DMS 273 (cell line): ENCODE results near the gene METAP1D.

Source experiments
- DNase-seq: peaks from one replicate; lab custom pipeline; 2025; ENCODE audit not compliant: unreplicated experiment; lab: John Stamatoyannopoulos, UW

Gene METAP1D

DNA sequence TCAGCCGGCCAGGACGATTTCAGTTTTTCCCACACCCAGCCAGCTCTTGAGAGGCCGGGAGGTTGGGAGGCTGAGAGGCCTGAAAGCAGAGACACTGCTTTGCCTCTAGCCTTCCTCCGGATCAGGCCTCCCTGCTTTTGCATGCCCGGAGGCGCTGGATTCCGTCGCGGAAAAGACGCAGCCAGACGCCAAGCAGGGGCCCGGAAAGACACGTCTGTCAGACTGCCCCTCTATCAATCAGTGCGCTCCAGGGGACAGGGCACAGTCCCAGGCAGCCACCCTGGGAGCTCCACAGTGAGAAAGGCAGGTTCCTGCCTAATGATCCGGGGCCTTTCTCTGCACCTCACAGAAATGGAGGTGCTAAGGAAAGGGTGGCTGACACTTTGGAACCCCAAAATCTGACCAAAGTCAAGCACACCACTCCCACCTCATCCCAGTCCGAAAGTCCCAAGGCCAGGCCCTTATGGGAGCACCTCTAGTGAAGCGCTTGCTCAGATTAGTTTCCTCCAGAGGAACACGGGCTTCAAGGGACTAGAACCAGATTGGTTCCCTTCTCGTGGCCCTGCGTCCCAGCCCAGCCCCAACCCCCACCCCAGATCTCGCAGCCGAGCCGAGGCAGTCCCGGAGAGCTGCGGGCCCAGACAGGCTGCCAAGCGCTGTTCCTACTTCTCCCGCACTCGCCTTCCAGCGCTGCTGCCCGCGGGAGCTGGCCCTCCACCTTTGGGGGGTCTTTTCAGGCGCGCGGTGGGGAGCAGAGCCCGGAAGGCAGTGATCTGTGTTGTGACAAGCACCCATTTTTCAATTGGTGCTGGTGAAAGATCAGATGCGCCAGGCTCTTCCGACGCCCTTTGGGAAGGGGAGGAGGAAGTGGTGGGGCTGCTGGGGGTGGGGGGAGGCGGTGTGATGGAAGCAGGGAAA, 90.5 kb downstream of the METAP1D start:
- DNase-seq: no peak

DNA sequence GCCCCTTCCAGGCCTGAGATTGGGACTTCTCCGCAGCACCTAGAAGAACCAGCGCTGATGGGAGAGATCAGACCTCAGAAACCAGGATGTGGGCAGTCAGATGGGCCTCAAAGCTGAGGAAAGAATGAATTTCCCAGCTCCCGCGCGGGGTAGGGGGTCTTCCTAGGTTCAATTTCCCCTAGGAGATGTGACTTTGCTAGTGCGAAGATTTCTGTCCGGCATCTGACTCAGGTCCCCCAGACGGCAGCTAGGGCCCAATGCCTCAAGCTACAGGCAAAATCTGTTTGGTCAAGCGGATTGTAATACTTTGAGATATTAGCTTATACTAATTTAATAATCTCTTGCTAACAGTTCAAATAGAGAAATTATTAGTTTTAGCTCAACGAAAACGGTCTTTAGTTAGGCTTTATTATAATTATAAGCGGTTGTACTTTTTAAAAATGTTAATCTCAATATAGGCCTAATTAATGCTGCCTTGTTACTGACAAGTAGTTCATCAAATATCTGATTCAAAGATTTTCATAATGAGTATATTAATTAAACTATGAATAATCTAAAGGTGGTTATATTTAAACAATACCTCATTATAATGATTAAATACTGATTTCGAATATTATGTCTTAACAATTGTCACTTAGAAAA, 91.4 kb downstream of the METAP1D start:
- DNase-seq: no peak

DNA sequence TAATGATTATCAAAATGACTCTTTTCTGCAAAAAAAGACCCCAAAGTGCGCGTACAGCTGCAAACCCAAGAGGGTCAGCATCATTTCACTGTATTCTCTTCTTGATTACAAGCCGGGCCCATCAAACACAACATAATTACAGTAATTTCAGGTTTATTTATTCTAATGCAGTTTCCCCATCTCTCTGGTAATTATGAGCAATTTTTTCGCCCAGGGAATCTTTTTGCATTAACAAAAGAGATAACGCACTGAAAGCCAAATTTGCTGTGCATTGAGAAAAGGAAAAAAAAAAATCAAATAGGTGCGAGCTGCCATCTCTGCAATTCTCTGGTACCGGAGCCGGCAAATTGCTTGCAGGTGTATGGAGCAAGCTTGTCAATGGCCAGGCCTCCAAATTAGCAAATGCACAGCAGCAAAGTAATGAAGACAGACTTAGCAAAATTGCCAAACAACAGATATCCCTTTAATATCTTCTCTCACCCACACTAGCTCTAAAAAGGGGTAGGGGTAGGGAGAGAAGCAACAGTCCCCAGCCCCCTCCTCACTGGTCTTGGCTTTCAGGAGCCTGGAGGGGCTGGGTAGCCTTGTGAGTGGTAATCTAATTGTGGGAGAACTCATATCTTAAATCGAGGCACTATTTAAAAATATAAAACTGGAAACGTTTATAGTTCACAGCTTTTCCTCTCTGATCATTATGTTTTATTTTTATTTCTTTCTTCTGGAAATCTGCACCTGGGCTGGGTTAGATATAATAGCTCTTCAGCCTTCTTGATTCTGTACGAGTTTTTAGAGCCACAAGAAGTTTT, 92.2 kb downstream of the METAP1D start:
- DNase-seq: no peak

DNA sequence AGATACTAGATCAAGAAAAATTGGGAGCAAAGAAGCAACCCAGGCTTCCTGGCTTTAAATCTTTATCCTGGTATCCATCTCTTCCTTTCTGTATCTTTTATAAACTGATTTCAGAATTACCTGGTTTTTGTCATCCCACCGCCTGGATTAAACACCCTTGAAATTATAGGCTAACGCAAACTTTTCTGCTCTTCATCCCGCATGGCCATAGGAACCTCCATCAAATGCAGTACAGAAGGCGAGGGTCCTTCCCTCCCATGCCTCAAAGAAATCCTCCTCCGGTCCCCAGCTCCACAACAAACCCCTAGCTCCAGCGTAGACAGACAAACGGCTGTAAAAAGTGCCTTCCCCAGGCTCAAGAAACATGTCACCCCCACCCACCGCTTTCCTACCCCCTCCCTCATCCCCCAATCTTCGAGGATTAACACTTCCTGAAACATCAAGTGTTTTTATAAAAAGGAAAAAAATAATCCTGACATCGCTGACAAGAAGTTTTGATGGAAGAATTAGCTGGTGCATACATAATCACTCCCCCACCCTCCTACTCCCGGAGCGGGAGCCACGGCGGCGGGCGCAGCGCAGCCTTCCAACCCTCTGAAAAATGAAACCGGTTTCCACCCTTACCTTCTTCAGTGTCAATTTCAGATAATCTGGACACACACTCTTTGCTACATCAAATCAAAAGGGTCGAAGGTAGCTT, 93.1 kb downstream of the METAP1D start:
- DNase-seq: no peak

DNA sequence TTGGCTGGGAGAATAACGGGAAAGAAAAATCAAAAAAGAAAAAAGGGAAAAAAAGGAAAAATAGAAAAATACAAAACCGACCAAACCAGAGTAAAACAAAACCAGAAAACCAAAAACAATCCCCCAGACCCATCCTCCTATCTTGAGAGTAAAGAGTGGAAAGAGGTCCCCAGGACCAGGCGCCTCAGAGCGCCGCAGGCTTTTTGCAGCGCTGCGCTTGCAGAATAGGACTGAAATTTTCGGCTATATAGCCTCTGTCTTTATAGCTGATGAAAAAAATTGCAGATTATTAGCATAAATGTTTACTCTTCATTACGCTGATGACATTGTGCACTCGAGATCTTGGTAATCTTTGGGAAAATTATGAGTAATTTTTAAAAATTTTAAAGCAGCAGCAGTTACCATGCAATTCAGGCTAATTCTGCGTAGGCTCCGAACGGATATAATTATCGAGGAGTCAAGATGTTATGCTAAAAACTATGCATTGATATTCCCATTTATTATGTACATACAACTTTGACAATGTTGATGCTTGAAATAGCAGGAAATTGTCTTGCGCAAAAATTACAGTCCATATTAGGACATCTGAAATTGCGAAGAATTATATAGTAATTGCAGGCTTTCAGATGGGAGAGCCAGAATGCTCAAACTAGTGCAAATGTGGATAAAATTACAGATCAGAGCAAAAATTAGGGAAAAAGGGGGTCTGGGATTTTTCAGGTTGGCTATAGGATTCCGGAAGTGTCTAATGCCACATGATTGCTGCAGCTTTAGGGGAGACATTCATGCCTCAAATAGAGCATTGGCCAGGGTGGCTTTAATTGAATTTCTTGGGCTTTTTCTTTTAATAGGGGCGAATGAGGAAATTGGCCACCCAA, 93.9 kb downstream of the METAP1D start:
- DNase-seq: no peak

DNA sequence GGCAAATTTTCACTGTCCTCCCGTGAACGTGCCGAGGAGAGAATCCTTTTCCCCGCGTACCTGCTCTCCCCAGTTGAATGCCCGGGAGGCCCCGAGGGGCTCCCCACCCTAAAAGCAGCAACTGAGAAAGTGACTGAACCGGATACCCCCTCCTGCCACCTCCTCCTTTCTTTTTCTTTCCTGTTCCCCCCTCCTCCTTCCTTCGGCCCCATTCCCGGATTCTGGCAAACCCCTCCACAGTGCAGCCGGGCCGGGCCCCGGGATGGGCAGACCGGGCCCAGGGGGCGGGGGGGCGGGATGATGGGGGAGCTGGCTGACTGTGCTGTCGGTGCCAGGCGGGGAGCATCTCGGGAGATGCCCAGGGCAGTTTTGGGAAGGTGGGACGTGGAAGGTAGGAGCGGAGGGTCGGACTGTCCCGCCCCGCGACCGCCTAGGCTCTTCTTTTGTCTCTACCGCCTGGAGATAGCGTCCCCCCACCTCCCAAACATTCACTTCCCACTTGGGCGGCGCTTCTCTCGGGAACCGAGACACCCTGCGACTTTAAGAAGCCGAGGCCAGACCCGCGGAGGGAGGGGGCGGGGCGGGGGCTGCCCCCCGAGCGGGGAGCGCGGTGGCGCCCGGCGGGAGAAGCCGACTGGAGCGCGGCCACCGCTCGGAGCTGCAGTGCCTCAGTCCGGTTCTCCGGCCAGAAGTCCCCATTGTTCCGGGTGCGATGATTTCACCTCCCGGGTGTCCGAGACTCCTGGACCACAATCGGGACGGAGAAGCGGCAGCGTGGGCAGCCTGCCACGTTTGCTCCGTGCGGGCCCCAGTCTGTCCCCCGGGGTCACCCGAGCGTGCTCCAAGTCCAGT, 94.8 kb downstream of the METAP1D start:
- DNase-seq: peak; percentile 73

DNA sequence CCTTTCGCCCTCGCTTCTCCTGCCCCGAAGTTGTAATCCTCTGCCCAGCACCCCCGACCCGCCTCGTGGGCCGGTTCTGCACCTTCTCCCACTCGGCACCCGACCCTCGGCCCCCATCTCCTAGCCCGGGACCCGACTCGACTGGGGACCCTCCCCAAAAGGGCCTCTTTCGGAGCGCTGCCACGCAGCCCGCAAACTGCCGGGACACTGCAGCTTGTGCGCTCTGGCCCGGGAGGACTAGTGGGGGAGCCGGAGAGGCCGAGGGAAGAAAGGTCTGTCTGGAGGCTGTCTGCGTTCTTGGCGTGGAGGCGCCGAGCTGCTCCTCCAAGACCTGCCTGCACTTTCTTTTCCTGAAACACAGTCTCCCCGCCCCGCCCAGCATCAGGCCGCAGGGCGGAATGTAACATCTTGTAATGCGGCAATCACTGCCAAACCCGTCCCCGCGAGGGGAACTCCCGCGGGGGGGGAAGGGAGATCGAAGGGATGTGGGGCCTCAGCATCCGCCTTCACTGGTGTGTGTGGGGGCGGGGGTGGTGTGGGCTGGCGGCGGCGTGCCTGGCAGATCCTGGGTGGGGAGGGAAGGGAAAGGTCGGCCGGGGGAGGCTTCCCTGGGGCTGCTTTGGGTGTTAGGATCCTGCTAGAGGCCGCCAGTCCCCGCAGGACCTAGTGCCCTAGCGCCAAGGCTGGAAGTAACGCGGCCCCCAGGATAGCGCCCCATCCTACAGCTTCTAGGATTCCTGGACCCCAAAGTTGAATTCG, 95.6 kb downstream of the METAP1D start:
- DNase-seq: peak; percentile 84

DNA sequence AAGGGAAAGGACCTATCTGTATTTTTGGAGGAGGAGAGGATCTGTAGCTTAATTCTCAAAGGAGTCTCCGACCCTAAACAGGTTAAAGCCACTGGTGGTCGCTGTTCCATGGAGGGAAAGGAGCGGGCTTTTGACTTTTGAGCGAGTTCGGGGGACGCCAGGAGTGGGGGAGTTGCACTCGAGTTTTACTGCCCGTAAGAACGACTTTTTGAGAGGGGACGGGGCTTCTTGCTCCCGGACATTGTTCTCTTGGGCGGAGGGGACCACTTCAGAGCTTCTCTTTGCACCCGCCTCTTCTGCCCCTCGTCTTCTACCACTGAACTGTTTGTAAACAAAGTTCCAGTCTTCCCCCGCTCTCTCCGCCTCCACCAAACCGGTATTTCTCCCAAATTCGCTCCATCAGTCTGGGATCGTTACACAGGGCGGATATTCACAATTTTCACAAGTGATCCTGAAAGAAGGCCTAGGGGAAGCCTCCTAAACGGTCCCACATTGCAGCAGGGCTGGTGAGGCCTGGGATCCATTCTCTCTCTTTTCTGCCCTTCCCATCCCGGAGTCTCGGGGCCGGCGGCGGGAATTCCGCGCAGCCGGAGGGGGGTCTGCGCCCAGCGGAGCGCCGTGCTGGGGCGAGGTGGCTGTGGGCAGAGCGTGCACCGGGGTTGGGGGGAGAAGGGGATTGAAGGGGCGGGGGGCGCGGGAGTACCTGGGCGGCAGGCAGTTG, 96.3 kb downstream of the METAP1D start:
- DNase-seq: peak; percentile 78

DNA sequence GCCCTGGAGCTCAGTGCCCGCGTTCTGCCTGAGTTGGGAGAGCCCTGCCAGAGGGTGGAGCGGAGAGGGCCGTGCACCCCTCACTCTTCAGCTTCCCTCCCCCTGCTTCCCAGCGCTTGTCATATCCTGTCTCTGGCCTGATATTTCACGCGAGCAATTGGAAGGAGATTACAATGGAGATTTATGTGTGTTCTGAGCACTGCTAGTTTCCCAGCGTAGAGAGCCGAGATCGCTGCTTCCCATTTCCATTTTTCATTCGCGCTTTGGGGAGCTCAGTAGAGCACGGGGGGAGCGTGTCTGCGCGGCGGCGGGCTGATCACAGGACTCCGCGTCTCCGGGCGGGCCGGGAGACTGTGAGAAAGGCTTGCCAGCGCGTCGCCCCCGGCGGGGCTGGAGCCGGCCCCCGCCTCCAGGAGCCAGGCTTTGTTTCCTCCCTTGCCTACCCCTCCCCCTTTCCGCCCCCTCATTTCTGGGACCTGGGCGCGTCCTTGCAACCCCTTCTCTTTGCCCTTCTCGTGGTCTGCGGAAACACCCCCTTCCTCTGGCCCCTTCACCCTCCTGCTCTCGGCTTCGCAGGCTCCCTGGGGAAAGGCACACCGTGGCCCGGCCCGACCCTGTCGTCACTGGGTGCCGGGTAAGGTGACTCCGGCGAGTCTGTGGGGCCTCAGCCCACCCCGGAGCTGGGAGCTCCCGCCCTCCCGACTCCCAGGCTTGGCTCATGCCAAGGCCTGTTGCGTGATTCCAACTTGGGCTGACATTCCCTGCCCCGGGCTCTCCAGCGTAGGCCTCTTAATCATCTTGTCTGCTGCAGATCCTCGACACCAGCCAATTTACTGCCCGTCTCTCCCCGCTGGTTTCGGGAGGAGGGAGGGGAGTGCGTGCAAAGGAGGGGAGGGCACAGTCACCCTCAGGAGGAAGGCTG, 97.1 kb downstream of the METAP1D start:
- peak; percentile 83 for DNase-seq

DNA sequence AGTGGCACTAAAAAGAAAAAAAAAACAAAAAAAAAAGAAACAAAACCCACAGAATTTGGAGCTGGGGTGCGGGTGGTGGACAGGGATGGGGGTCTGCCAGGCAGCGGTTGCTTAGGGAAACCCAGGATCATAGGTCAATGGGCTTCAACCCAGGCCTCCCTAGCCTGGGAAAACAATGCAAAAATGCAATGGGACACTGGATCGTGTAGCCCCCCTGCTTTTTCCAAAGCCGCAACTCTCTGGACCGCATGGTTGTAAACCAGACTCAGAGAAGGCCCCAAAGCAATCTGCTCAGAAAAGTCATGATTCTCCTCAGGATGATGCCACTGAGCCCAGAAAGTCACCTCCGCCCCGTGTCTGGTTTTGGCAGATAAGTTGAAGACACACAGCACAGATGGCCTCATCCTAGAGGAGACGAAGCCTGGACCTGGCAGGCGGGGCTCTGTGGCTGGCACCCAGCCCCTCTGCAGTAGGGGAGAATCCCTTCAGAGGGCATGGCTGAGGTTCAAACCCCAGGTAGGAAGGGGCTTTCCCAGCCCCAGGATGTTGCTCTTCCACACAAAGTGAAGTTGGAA, 97.9 kb downstream of the METAP1D start:
- peak; percentile 89 for DNase-seq

DNA sequence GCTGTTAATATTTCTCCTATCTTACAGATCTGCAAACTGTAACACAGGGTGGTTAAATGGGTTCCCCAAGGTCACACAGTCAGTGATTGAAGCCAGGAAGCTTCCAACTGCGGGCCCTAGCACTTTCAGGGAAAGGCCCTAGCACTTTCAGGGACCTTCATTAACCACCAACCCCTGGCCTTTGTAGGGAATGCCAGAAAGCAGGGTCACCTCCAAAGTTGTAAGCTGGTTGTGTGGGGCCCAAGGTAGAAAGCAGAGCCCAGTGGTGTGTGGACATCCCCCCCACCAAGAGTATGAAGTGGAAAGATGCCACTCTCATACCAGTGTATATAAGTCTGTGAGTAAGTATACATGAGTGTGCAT, 98.5 kb downstream of the METAP1D start:
- peak; percentile 59 for DNase-seq

DNA sequence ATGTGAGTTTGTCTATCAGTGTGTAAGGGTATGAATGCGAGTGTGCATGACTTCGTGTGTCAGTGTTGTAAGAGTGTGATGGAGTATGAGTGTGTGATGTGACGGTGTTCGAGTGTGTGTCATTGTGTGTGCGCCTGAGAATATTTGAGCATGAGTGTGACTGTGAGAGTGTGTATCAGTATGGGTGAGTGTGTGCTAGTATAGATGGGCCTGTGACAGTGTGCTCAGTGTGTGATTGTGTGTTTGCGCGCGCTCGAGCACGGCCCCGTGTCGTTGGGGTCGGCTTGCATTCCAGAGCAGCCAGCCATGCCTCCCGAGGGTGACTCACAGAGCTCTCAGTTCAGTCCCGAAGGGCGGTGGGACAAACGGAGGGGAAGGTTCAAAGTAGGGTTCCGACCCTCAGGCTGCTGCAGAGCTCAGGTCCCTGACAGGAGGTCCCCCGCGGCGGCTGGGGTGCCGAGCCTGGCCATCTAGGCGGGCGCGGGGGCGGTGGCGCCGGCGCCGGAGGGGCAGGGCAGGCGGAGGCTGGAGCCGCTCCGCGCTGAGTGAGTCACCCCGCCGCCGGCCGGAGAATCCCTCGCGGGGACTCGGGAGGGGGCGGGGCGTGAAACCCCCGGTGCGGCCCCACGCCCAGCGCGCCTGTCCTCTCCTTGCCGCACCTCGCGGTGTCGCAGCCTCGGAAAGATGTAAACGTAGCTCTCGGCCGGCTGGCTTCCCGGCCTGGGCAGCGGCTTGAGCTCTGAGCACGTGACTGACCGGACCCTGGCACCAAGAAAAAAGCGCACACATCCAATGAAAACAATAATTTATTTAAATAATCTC, 99.1 kb downstream of the METAP1D start:
- peak; percentile 79 for DNase-seq

DNA sequence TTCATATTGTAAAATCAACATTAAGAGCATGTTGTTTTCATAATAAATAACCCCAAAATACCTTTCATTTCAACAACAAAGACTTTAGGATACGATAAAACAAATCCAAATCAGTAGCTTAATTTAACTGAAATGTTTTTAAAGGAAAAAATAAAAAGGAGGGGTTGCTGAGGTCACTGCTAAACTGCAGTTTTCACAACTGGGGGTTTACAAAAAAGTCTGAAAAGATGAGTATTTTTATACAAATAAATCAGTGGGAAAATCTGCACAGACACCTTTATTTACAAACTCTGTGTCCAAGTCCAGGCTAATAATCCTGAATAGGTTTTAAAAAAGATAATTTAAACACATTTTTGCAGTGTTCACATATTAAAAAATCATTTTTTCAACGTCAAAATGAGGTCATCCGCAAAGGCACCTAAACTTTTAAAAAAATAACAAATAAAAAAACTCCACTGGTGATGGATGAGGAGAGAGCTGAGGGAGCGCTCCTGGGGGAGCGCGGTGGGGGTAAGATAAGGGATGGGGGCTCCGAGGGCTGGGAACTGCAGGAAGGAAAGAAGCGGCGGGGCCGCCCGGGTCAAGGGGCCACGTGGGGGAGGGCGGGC, 99.8 kb downstream of the METAP1D start:
- DNase-seq: no peak

DNA sequence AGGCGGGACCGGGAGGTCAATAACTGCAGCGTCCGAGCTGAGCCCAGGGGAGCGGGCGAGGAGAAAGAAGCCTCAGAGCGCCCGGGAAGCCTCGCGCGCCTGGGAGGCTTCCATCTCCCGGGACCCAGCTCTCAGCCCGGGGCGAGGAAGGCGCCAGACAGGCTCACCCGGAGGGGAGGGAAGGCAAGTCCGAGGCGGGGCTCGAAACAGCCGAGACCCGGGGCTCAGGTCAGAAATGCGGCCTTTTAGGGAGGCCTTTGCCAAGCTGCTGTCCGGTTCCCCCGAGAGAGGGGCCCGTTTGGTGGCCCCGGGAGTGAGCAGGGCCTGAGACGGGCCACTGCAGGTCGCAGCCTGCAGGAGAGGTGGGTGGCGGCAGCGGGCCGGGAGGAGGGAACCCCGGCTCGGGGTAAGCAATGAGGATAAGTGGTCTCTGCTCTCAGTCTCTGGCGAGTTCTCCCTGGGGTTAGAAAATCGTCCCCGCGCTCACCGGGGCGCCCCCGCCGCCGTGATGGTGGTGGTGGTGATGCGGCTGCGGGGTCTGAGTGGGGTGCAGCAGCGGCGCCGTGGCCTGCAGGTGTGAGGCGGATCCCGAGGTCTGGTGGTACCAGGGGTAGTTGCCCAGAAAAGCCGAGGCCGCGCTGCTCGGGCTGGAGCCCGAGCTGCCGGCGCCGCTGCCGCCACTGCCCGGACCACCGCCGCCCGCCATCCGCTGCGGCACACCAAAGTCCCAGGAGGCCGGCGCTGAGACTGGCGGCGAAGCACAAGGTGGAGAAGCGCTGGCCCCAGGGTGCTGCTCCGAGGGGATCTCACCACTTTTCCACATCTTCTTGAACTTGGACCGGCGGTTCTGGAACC, 100.6 kb downstream of the METAP1D start:
- DNase-seq: no peak
